Activated naive CD8-positive, alpha-beta T cell (primary cell): ENCODE results near the gene SLC24A5.

Source experiments
- H3K27ac Mint-ChIP-seq: one replicate; pipeline ENCODE4 v1.8.0; 2021; ENCODE audit warnings: mixed read lengths
- H3K27me3 Mint-ChIP-seq: one replicate; pipeline ENCODE4 v1.8.0; 2021; ENCODE audit warnings: mixed read lengths
- H3K36me3 Mint-ChIP-seq: one replicate; pipeline ENCODE4 v1.8.0; 2021; ENCODE audit warnings: mixed read lengths
- H3K4me1 Mint-ChIP-seq: one replicate; pipeline ENCODE4 v1.8.0; 2021; ENCODE audit warnings: low read depth, mixed read lengths
- H3K4me3 Mint-ChIP-seq: one replicate; pipeline ENCODE4 v1.8.0; 2021; ENCODE audit warnings: mild to moderate bottlenecking, mixed read lengths
- H3K9me3 Mint-ChIP-seq: one replicate; pipeline ENCODE4 v1.8.0; 2021; ENCODE audit warnings: low read depth, mixed read lengths

SLC24A5 gene

GRCh38 chr15:48120745-48121144, at the start of gene SLC24A5:
SLC24A5 (plus strand) TSS chr15:48120990; CDS start chr15:48121045, 55 bp downstream.
- Mint-ChIP-seq H3K4me3 (no peak within 1 kb of the TSS), H3K4me1 (no peaks in the 10 kb centered on the region), H3K36me3 (no peaks in the 10 kb centered on the region), H3K9me3 (no peaks in the 10 kb centered on the region), H3K27me3 (peaks cover 8% of the 10 kb centered on the region), H3K27ac (no peak within 1 kb of the TSS)

- Mint-ChIP-seq H3K4me3 (no peak overlapping the region), H3K9me3 (no peaks in the 10 kb centered on the region), H3K27me3 (peaks cover 14% of the 10 kb centered on the region), H3K36me3 (no peaks in the 10 kb centered on the region), H3K4me1 (no peaks in the 10 kb centered on the region), H3K27ac (no peak overlapping the region)
Measured at GRCh38 chr15:48072941-48073340, 47.8 kb upstream of the SLC24A5 start.

GRCh38 chr15:48073881-48074280, 46.9 kb upstream of the SLC24A5 start:
- Mint-ChIP-seq H3K9me3 (no peaks in the 10 kb centered on the region), H3K27ac (no peak overlapping the region)

GRCh38 chr15:48076454-48076853, 44.3 kb upstream of the SLC24A5 start:
- H3K4me1 Mint-ChIP-seq = no peaks in the 10 kb centered on the region
- no peaks in the 10 kb centered on the region for H3K9me3 Mint-ChIP-seq
- H3K27me3 Mint-ChIP-seq = peaks cover 15% of the 10 kb centered on the region
- H3K27ac Mint-ChIP-seq = no peak overlapping the region
- H3K36me3 Mint-ChIP-seq = no peaks in the 10 kb centered on the region
- no peak overlapping the region for H3K4me3 Mint-ChIP-seq

More at GRCh38 chr15:48073881-48074280, 46.9 kb upstream of the SLC24A5 start:
- Mint-ChIP-seq H3K4me1 (no peaks in the 10 kb centered on the region), H3K27me3 (peaks cover 14% of the 10 kb centered on the region), H3K4me3 (no peak overlapping the region), H3K36me3 (no peaks in the 10 kb centered on the region)

- no peaks in the 10 kb centered on the region for H3K9me3 Mint-ChIP-seq
- peaks cover 15% of the 10 kb centered on the region for H3K27me3 Mint-ChIP-seq
- H3K36me3 Mint-ChIP-seq = no peaks in the 10 kb centered on the region
- H3K4me1 Mint-ChIP-seq = no peaks in the 10 kb centered on the region
- no peak overlapping the region for H3K4me3 Mint-ChIP-seq
- no peak overlapping the region for H3K27ac Mint-ChIP-seq
Measured at GRCh38 chr15:48077616-48078184, 43.1 kb upstream of the SLC24A5 start.

GRCh38 chr15:48084759-48085590, 35.8 kb upstream of the SLC24A5 start:
- Mint-ChIP-seq H3K27me3 (peaks cover 6% of the 10 kb centered on the region), H3K9me3 (no peaks in the 10 kb centered on the region), H3K27ac (no peak overlapping the region), H3K4me3 (no peak overlapping the region), H3K36me3 (no peaks in the 10 kb centered on the region), H3K4me1 (no peaks in the 10 kb centered on the region)

- H3K27ac Mint-ChIP-seq = no peak overlapping the region
- peaks cover 6% of the 10 kb centered on the region for H3K27me3 Mint-ChIP-seq
- no peaks in the 10 kb centered on the region for H3K9me3 Mint-ChIP-seq
- no peaks in the 10 kb centered on the region for H3K4me1 Mint-ChIP-seq
- H3K36me3 Mint-ChIP-seq = no peaks in the 10 kb centered on the region
- no peak overlapping the region for H3K4me3 Mint-ChIP-seq
Measured at GRCh38 chr15:48085591-48085930, 35.2 kb upstream of the SLC24A5 start.

GRCh38 chr15:48086133-48086532, 34.7 kb upstream of the SLC24A5 start:
- Mint-ChIP-seq H3K4me3 (no peak overlapping the region), H3K4me1 (no peaks in the 10 kb centered on the region), H3K27ac (no peak overlapping the region), H3K36me3 (no peaks in the 10 kb centered on the region), H3K9me3 (no peaks in the 10 kb centered on the region), H3K27me3 (peaks cover 6% of the 10 kb centered on the region)

GRCh38 chr15:48086576-48086975, 34.2 kb upstream of the SLC24A5 start:
- Mint-ChIP-seq H3K27ac (no peak overlapping the region), H3K4me1 (no peaks in the 10 kb centered on the region), H3K27me3 (peaks cover 6% of the 10 kb centered on the region), H3K36me3 (no peaks in the 10 kb centered on the region), H3K4me3 (no peak overlapping the region), H3K9me3 (no peaks in the 10 kb centered on the region)

GRCh38 chr15:48087844-48088243, 32.9 kb upstream of the SLC24A5 start:
- H3K27ac Mint-ChIP-seq = no peak overlapping the region
- H3K4me3 Mint-ChIP-seq = no peak overlapping the region
- no peaks in the 10 kb centered on the region for H3K9me3 Mint-ChIP-seq
- no peaks in the 10 kb centered on the region for H3K36me3 Mint-ChIP-seq
- H3K27me3 Mint-ChIP-seq = peaks cover 6% of the 10 kb centered on the region
- H3K4me1 Mint-ChIP-seq = no peaks in the 10 kb centered on the region

GRCh38 chr15:48089702-48090101, 31.1 kb upstream of the SLC24A5 start:
- H3K27me3 Mint-ChIP-seq = peaks cover 6% of the 10 kb centered on the region
- no peaks in the 10 kb centered on the region for H3K36me3 Mint-ChIP-seq
- H3K4me1 Mint-ChIP-seq = no peaks in the 10 kb centered on the region
- no peaks in the 10 kb centered on the region for H3K9me3 Mint-ChIP-seq
- no peak overlapping the region for H3K4me3 Mint-ChIP-seq
- no peak overlapping the region for H3K27ac Mint-ChIP-seq

GRCh38 chr15:48090115-48090514, 30.7 kb upstream of the SLC24A5 start:
- H3K36me3 Mint-ChIP-seq = no peaks in the 10 kb centered on the region
- no peak overlapping the region for H3K4me3 Mint-ChIP-seq
- H3K4me1 Mint-ChIP-seq = no peaks in the 10 kb centered on the region
- H3K27ac Mint-ChIP-seq = no peak overlapping the region
- H3K27me3 Mint-ChIP-seq = peaks cover 7% of the 10 kb centered on the region
- H3K9me3 Mint-ChIP-seq = no peaks in the 10 kb centered on the region

GRCh38 chr15:48090666-48091065, 30.1 kb upstream of the SLC24A5 start:
- Mint-ChIP-seq H3K27ac (no peak overlapping the region), H3K27me3 (peaks cover 7% of the 10 kb centered on the region), H3K36me3 (no peaks in the 10 kb centered on the region), H3K4me1 (no peaks in the 10 kb centered on the region), H3K4me3 (no peak overlapping the region), H3K9me3 (no peaks in the 10 kb centered on the region)

- Mint-ChIP-seq H3K9me3 (no peaks in the 10 kb centered on the region), H3K27ac (no peak overlapping the region), H3K36me3 (no peaks in the 10 kb centered on the region), H3K4me3 (no peak overlapping the region), H3K4me1 (no peaks in the 10 kb centered on the region), H3K27me3 (peaks cover 8% of the 10 kb centered on the region)
Measured at GRCh38 chr15:48091522-48091921, 29.3 kb upstream of the SLC24A5 start.

GRCh38 chr15:48096355-48096786, 24.4 kb upstream of the SLC24A5 start:
- Mint-ChIP-seq H3K27me3 (peaks cover 10% of the 10 kb centered on the region), H3K36me3 (no peaks in the 10 kb centered on the region), H3K4me1 (no peaks in the 10 kb centered on the region), H3K4me3 (no peak overlapping the region), H3K9me3 (no peaks in the 10 kb centered on the region), H3K27ac (no peak overlapping the region)

- no peaks in the 10 kb centered on the region for H3K4me1 Mint-ChIP-seq
- H3K27me3 Mint-ChIP-seq = peaks cover 10% of the 10 kb centered on the region
- H3K4me3 Mint-ChIP-seq = no peak overlapping the region
- H3K9me3 Mint-ChIP-seq = no peaks in the 10 kb centered on the region
- H3K27ac Mint-ChIP-seq = no peak overlapping the region
- H3K36me3 Mint-ChIP-seq = no peaks in the 10 kb centered on the region
Measured at GRCh38 chr15:48096813-48097212, 24.0 kb upstream of the SLC24A5 start.
